H1 (cell line): Measurements from ENCODE around the gene PHEX. TPM values are rescaled to one million over a fixed set of nuclear protein-coding genes. Genes with fewer than 3 reads are reported as not detected.

Source experiments
- CTCF ChIA-PET: fragments of 300-600 bp; sonication (Branson Sonifier 250); formaldehyde crosslinking; loops from one replicate; lab custom pipeline; 2021; ENCODE audit not compliant: partially characterized antibody; lab: Charles Lee
- POLR2A ChIA-PET: fragments of 300-600 bp; sonication (Branson Sonifier 250); formaldehyde crosslinking; loops from one replicate; lab custom pipeline; 2021; ENCODE audit warnings: inconsistent platforms; ENCODE audit not compliant: partially characterized antibody; lab: Charles Lee
- DNase-seq, 2 experiments: peaks; one replicate each; pipeline versions ENCODE4 v3.0.0 to v3.0.0-alpha.2; 2010 to 2022; ENCODE audit warnings: low spot score in 2 of 2, low read depth in 1 of 2, mixed read lengths in 1 of 2
- FAIRE-seq: peaks from 2 replicates; lab custom pipeline; 2011; peaks lifted over from hg19 to GRCh38; lab: Jason Lieb, UNC
- H2AFZ ChIP-seq: 2 replicates; pipeline ENCODE4 v1.8.1; 2012; ENCODE audit warnings: low read length, inconsistent platforms
- H2AK5ac ChIP-seq: 2 replicates; pipeline ENCODE4 v1.6.1; 2013; ENCODE audit warnings: low read depth, low read length
- H2BK120ac ChIP-seq: replicated peaks from 2 replicates; pipeline ENCODE3; 2013; ENCODE audit warnings: low read depth, low read length, inconsistent platforms
- H2BK12ac ChIP-seq: 2 replicates; pipeline ENCODE4 v1.6.1; 2013; ENCODE audit warnings: low read depth, low read length
- H2BK15ac ChIP-seq: 2 replicates; pipeline ENCODE4 v1.6.1; 2013; ENCODE audit warnings: low read length
- H2BK20ac ChIP-seq: 2 replicates; pipeline ENCODE4 v1.6.1; 2013; ENCODE audit warnings: low read length
- H2BK5ac ChIP-seq: 2 replicates; pipeline ENCODE4 v1.6.1; 2013; ENCODE audit warnings: low read depth, low read length
- H3K14ac ChIP-seq: 2 replicates; pipeline ENCODE4 v1.6.1; 2013; ENCODE audit warnings: inconsistent platforms; ENCODE audit not compliant: insufficient read length
- H3K18ac ChIP-seq: 2 replicates; pipeline ENCODE4 v1.6.1; 2013; ENCODE audit warnings: low read length; ENCODE audit errors: extremely low read depth
- H3K23ac ChIP-seq: 2 replicates; pipeline ENCODE4 v1.6.1; 2013; ENCODE audit warnings: inconsistent platforms; ENCODE audit not compliant: insufficient read length
- H3K23me2 ChIP-seq: 2 replicates; pipeline ENCODE4 v1.6.1; 2013; ENCODE audit warnings: low read depth, low read length
- H3K27ac ChIP-seq: 2 replicates; pipeline ENCODE4 v1.6.1; 2011; ENCODE audit warnings: low read depth, low read length, inconsistent platforms
- H3K27me3 ChIP-seq, 4 experiments: replicated peaks in 1 of 4; 1 replicate in 1 of 4; 2 replicates in 3 of 4; pipeline versions ENCODE4 v1.6.1 to v1.8.1; 2011 to 2013; ENCODE audit warnings: low read length in 3 of 4, mild to moderate bottlenecking in 3 of 4, inconsistent platforms in 2 of 4, mixed read lengths in 2 of 4, moderate library complexity in 1 of 4; ENCODE audit not compliant: control insufficient read depth in 3 of 4, insufficient read depth in 3 of 4; ENCODE audit errors: extremely low read depth in 1 of 4
- H3K36me3 ChIP-seq, 4 experiments: 2 replicates each; pipeline versions ENCODE4 v1.6.1 to v1.8.1; 2011 to 2013; ENCODE audit warnings: mild to moderate bottlenecking in 4 of 4, low read length in 3 of 4, moderate library complexity in 2 of 4, control low read depth in 1 of 4, inconsistent platforms in 1 of 4; ENCODE audit not compliant: insufficient read depth in 4 of 4, control insufficient read depth in 2 of 4
- H3K4ac ChIP-seq: replicated peaks from 2 replicates; pipeline ENCODE3; 2013; ENCODE audit warnings: low read length, low read depth, mixed read lengths, inconsistent platforms; ENCODE audit not compliant: insufficient read length
- H3K4me1 ChIP-seq, 4 experiments: replicated peaks in 1 of 4; 1 replicate in 1 of 4; 2 replicates in 3 of 4; pipeline versions ENCODE4 v1.6.1 to v1.8.1; 2011 to 2013; ENCODE audit warnings: low read length in 3 of 4, inconsistent platforms in 2 of 4, mixed read lengths in 1 of 4; ENCODE audit not compliant: insufficient read depth in 4 of 4, control insufficient read depth in 3 of 4
- H3K4me2 ChIP-seq, 2 experiments: 2 replicates each; pipeline versions ENCODE4 v1.6.1 to v1.8.1; 2011 to 2013; ENCODE audit warnings: low read depth in 2 of 2, low read length in 2 of 2, control low read depth in 1 of 2, inconsistent platforms in 1 of 2, mild to moderate bottlenecking in 1 of 2; ENCODE audit not compliant: insufficient read depth in 1 of 2
- H3K4me3 ChIP-seq, 4 experiments: fragments of 200-600, 300-600 bp in 1 of 4; sonication (generic), shearing (Covaris generic), sonication (Bioruptor Twin) in 1 of 4; 2 replicates each; pipeline versions ENCODE4 v1.5.1 to v1.8.1; 2011 to 2016; ENCODE audit warnings: low read length in 4 of 4, low read depth in 3 of 4, control low read depth in 2 of 4, inconsistent platforms in 2 of 4, mild to moderate bottlenecking in 2 of 4, mixed read lengths in 1 of 4, moderate library complexity in 1 of 4; ENCODE audit not compliant: insufficient read depth in 2 of 4; ENCODE audit errors: extremely low read depth in 1 of 4
- H3K56ac ChIP-seq: replicated peaks from 2 replicates; pipeline ENCODE3; 2013; ENCODE audit warnings: low read depth, mild to moderate bottlenecking, mixed read lengths, low read length, inconsistent platforms; ENCODE audit not compliant: insufficient read length
- H3K79me1 ChIP-seq: 2 replicates; pipeline ENCODE4 v1.6.1; 2013; ENCODE audit warnings: low read depth, low read length, control low read depth
- H3K79me2 ChIP-seq, 2 experiments: 2 replicates each; pipeline versions ENCODE4 v1.6.1 to v1.8.1; 2012 to 2013; ENCODE audit warnings: low read length in 2 of 2, mild to moderate bottlenecking in 2 of 2, inconsistent platforms in 1 of 2; ENCODE audit not compliant: insufficient read depth in 2 of 2, control insufficient read depth in 1 of 2
- H3K9ac ChIP-seq, 4 experiments: replicated peaks in 1 of 4; 1 replicate in 1 of 4; 2 replicates in 3 of 4; pipeline versions ENCODE4 v1.6.1 to v1.8.1; 2011 to 2013; ENCODE audit warnings: low read depth in 3 of 4, low read length in 3 of 4, control low read depth in 2 of 4, mild to moderate bottlenecking in 2 of 4, moderate library complexity in 2 of 4, inconsistent platforms in 1 of 4; ENCODE audit errors: extremely low read depth in 1 of 4
- H3K9me3 ChIP-seq, 2 experiments: 2 replicates each; pipeline versions ENCODE4 v1.6.1 to v1.8.1; 2012 to 2013; ENCODE audit warnings: mild to moderate bottlenecking in 2 of 2, moderate library complexity in 2 of 2, control low read depth in 1 of 2, inconsistent platforms in 1 of 2, low read depth in 1 of 2, low read length in 1 of 2, mixed read lengths in 1 of 2; ENCODE audit not compliant: insufficient read depth in 2 of 2
- H4K20me1 ChIP-seq, 2 experiments: replicated peaks in 1 of 2; 2 replicates each; pipeline versions ENCODE3 to v1.8.1; 2011 to 2013; ENCODE audit warnings: inconsistent platforms in 2 of 2, low read length in 2 of 2, mild to moderate bottlenecking in 1 of 2; ENCODE audit not compliant: insufficient read depth in 2 of 2, control insufficient read depth in 1 of 2
- H4K5ac ChIP-seq: 2 replicates; pipeline ENCODE4 v1.6.1; 2013; ENCODE audit warnings: low read length, low read depth, mixed read lengths, inconsistent platforms; ENCODE audit not compliant: insufficient read length
- H4K8ac ChIP-seq: 2 replicates; pipeline ENCODE4 v1.8.0; 2013; ENCODE audit warnings: mild to moderate bottlenecking, moderate library complexity, low read length, inconsistent platforms; ENCODE audit not compliant: insufficient read depth; ENCODE audit errors: extremely low read depth
- H4K91ac ChIP-seq: replicated peaks from 2 replicates; pipeline ENCODE3; 2013; ENCODE audit warnings: low read length, mixed read lengths, inconsistent platforms; ENCODE audit not compliant: insufficient read length
- ATF3 ChIP-seq: IDR thresholded peaks from 2 replicates; pipeline ENCODE4 v1.6.1; 2011; ENCODE audit warnings: low read depth, mild to moderate bottlenecking, low read length; ENCODE audit not compliant: insufficient read depth
- CBX5 ChIP-seq: fragments of 300-800, 300-1000 bp; sonication (generic); IDR thresholded peaks from 2 replicates; pipeline ENCODE4 v1.7.1; 2016; ENCODE audit warnings: antibody characterized with exemption, low read length, low read depth
- CHD1 ChIP-seq: IDR thresholded peaks from 2 replicates; pipeline ENCODE4 v1.6.1; 2012; ENCODE audit warnings: low read depth, low read length, improper control_type of control experiment
- CTBP2 ChIP-seq: IDR thresholded peaks from 2 replicates; pipeline ENCODE4 v1.7.0; 2011; ENCODE audit warnings: borderline replicate concordance, mild to moderate bottlenecking, moderate library complexity, mixed read lengths, low read length; ENCODE audit not compliant: insufficient read depth, insufficient read length
- EP300 ChIP-seq, 2 experiments: IDR thresholded peaks; 1 replicate in 1 of 2; 2 replicates in 1 of 2; pipeline ENCODE4 v1.6.1; 2011 to 2012; ENCODE audit warnings: low read depth in 2 of 2, low read length in 2 of 2, mild to moderate bottlenecking in 2 of 2, borderline replicate concordance in 1 of 2, inconsistent platforms in 1 of 2, moderate library complexity in 1 of 2
- HDAC6 ChIP-seq: IDR thresholded peaks from one replicate; pipeline ENCODE4 v1.7.1; 2012; ENCODE audit warnings: low read depth, mild to moderate bottlenecking, inconsistent platforms, low read length, moderate library complexity
- RNF2 ChIP-seq: fragments of 200-900, 300-1000 bp; sonication (generic); IDR thresholded peaks from 2 replicates; pipeline ENCODE4 v1.7.1; 2016; ENCODE audit warnings: borderline replicate concordance, low read depth, mild to moderate bottlenecking, antibody characterized with exemption, low read length; ENCODE audit not compliant: poor library complexity, severe bottlenecking; ENCODE audit errors: missing control alignments
- SP1 ChIP-seq: IDR thresholded peaks from 2 replicates; pipeline ENCODE4 v1.6.1; 2011; ENCODE audit warnings: low read depth, low read length
- SP2 ChIP-seq: IDR thresholded peaks from 2 replicates; pipeline ENCODE4 v1.6.1; 2012; ENCODE audit warnings: mild to moderate bottlenecking, low read length, inconsistent platforms
- TAF1 ChIP-seq: IDR thresholded peaks from 2 replicates; pipeline ENCODE4 v1.6.1; 2011; ENCODE audit warnings: mild to moderate bottlenecking, low read depth, low read length
- TAF7 ChIP-seq: optimal IDR thresholded peaks from 2 replicates; pipeline ENCODE3; 2011; ENCODE audit warnings: low read depth, mild to moderate bottlenecking, inconsistent platforms, low read length, moderate library complexity, borderline replicate concordance
- WGBS, 2 experiments: shearing (Covaris generic) in 1 of 2; methylation state at CpG; one replicate each; pipeline versions ENCODE4 v1.1.6 to v1.1.7; 2013 to 2015; ENCODE audit warnings: low lambda C conversion rate in 2 of 2, mixed read lengths in 2 of 2, inconsistent platforms in 1 of 2, low coverage in 1 of 2, missing lambda C conversion rate in 1 of 2; ENCODE audit not compliant: insufficient replicate concordance in 2 of 2, insufficient coverage in 1 of 2, insufficient read length in 1 of 2; ENCODE audit errors: extremely low coverage in 1 of 2, missing lambda C conversion rate in 1 of 2; 5-methylcytosine and 5-hydroxymethylcytosine counted together
- polyA plus RNA-seq, 7 experiments: library from polyadenylated mRNA; depleted of rRNA in 3 of 7; stranded (reverse) in 5 of 7; unstranded in 2 of 7; fragments of >200 nt in 5 of 7; fragments of 200-250 nt in 2 of 7; gene quantifications; 1 replicate in 5 of 7; 2 replicates in 1 of 7; 4 replicates in 1 of 7; pipeline versions ENCODE4 v1.2.1 to v1.2.3, GENCODE V29; 2011 to 2013; ENCODE audit warnings: missing spikeins in 2 of 7, mixed read lengths in 2 of 7
- total RNA-seq: library from RNA; stranded (reverse); fragmentation: NEBNext Ultra II Directional; extraction: Animal tissue kit (Norgen Biotek cat#: 25700); gene quantifications from 2 replicates; pipeline ENCODE4 v1.2.1, GENCODE V29; 2021
- TF ChIP-seq, protein P1 (sequence below): IDR thresholded peaks from 2 replicates; pipeline ENCODE4 v1.6.1; 2011; ENCODE audit warnings: low read length, improper control_type of control experiment

The PHEX gene
- total and polyA plus RNA-seq, 2 of the 8 experiments (the other 6 are each of a cell fraction or from before 2014, with no cell fraction given): 0.03 to 0.11 TPM

- DNase-seq (no peak), FAIRE-seq (no peak)
- H3K27ac ChIP-seq: no peak overlapping the region
- no peak overlapping the region for H3K18ac ChIP-seq
- no peak overlapping the region for H3K56ac ChIP-seq
- no peak overlapping the region for H3K4me2 ChIP-seq
- WGBS, 2 experiments: 94% methylated on average over 5 of the region's 5 CpGs; no CpG with 5 or more reads in 1 of the 2 experiments
- no peaks in the 10 kb centered on the region for H3K27me3 ChIP-seq
- no peaks in the 10 kb centered on the region for H3K9me3 ChIP-seq
- H4K91ac ChIP-seq: no peak overlapping the region
- H3K23me2 ChIP-seq: no peaks in the 10 kb centered on the region
- H3K9ac ChIP-seq: no peak overlapping the region
- no peak overlapping the region for H2AFZ ChIP-seq
- H2BK15ac ChIP-seq: no peak overlapping the region
- no peak overlapping the region for H4K5ac ChIP-seq
- H2BK120ac ChIP-seq: no peak overlapping the region
- no peak overlapping the region for H2BK12ac ChIP-seq
- H3K4me1 ChIP-seq: no peaks in the 10 kb centered on the region
- no peaks in the 10 kb centered on the region for H3K79me2 ChIP-seq
- H3K4me3 ChIP-seq: no peak overlapping the region
- no peak for TF ChIP-seq RNF2
- TF ChIP-seq SP1: no peak
- no peak for TF ChIP-seq HDAC6
- TF ChIP-seq ATF3: no peak
- TF ChIP-seq EP300 (IDR thresholded peaks at IDR 0.05; ENCODE audit: borderline replicate concordance in 1 of 2, low read depth in 2 of 2, low read length in 2 of 2): no peak
- TF ChIP-seq, protein P1, sequence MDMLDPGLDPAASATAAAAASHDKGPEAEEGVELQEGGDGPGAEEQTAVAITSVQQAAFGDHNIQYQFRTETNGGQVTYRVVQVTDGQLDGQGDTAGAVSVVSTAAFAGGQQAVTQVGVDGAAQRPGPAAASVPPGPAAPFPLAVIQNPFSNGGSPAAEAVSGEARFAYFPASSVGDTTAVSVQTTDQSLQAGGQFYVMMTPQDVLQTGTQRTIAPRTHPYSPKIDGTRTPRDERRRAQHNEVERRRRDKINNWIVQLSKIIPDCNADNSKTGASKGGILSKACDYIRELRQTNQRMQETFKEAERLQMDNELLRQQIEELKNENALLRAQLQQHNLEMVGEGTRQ: no peak
- no peak for TF ChIP-seq CTBP2
- no peak for TF ChIP-seq SP2
- no peak for TF ChIP-seq CHD1
- TF ChIP-seq TAF7: no peak
- no peak for TF ChIP-seq CBX5
- no peak for TF ChIP-seq TAF1
- ChIA-PET CTCF (interaction anchor here (1.5 to 2.1 kb wide), 2 partner anchors 24 to 604 kb away, joined by 4 to 8 read pairs; no protein-coding TSS in a partner anchor), POLR2A (no interaction called here)
- no peak overlapping the region for H3K23ac ChIP-seq
- H2BK20ac ChIP-seq: no peak overlapping the region
- H3K14ac ChIP-seq: no peak overlapping the region
- H3K36me3 ChIP-seq: no peaks in the 10 kb centered on the region
- no peak overlapping the region for H3K4ac ChIP-seq
- H3K79me1 ChIP-seq: no peaks in the 10 kb centered on the region
- no peak overlapping the region for H2AK5ac ChIP-seq
- H2BK5ac ChIP-seq: no peak overlapping the region
- H4K8ac ChIP-seq: no peak overlapping the region
- no peaks in the 10 kb centered on the region for H4K20me1 ChIP-seq
Measured at GRCh38 chrX:22159071-22159470, 126.9 kb downstream of the PHEX start.
